Ureter (tissue), 1 donor: ENCODE measurements around the gene NBPF19. TPM values are rescaled to one million over a fixed set of nuclear protein-coding genes. Genes with fewer than 3 reads are reported as not detected.
"Not testable (repeated sequence)": the region's sequence is repeated elsewhere in the genome, so short reads cannot be mapped to it uniquely, and the experiment has no call there.

Source experiments
- DNase-seq: peaks from one replicate; pipeline ENCODE4 v3.0.0-alpha.2; 2020; ENCODE audit warnings: low spot score
- total RNA-seq: library from RNA; stranded (reverse); gene quantifications from one replicate; pipeline ENCODE4 v1.2.4, GENCODE V29; 2023
- donor health status: DM: yes; HTN: yes; CAD: no.

The NBPF19 gene, protein sequence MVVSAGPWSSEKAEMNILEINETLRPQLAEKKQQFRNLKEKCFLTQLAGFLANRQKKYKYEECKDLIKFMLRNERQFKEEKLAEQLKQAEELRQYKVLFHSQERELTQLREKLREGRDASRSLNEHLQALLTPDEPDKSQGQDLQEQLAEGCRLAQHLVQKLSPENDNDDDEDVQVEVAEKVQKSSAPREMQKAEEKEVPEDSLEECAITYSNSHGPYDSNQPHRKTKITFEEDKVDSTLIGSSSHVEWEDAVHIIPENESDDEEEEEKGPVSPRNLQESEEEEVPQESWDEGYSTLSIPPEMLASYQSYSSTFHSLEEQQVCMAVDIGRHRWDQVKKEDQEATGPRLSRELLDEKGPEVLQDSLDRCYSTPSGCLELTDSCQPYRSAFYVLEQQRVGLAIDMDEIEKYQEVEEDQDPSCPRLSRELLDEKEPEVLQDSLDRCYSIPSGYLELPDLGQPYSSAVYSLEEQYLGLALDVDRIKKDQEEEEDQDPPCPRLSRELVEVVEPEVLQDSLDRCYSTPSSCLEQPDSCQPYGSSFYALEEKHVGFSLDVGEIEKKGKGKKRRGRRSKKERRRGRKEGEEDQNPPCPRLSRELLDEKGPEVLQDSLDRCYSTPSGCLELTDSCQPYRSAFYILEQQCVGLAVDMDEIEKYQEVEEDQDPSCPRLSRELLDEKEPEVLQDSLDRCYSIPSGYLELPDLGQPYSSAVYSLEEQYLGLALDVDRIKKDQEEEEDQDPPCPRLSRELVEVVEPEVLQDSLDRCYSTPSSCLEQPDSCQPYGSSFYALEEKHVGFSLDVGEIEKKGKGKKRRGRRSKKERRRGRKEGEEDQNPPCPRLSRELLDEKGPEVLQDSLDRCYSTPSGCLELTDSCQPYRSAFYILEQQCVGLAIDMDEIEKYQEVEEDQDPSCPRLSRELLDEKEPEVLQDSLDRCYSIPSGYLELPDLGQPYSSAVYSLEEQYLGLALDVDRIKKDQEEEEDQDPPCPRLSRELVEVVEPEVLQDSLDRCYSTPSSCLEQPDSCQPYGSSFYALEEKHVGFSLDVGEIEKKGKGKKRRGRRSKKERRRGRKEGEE (N-terminal part only)
- total RNA-seq: 21.8 TPM

DNA sequence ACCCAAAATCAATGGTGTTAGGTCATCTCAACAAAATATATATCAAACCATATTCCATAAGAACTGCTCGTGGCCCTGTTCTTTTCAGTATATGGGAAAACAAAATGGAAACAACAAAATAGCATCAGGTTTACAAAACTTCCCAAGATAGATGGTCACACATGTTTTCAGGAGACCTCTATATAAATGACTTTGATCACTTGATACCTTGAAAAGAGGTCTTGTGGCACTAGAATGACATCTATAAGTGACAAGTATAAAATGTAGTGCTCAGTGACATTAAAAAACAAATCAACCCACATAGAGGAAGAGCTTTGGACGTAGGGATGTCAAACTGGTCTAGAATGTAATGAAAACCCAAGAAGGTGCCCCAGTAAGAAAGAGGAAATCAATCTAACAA, at the start of gene NBPF19:
TSS of gene NBPF19 (plus strand) at position 301 of the 400 bp plus-strand sequence. CDS start 888 bp downstream, outside the sequence.
- not testable (repeated sequence) for DNase-seq

DNA sequence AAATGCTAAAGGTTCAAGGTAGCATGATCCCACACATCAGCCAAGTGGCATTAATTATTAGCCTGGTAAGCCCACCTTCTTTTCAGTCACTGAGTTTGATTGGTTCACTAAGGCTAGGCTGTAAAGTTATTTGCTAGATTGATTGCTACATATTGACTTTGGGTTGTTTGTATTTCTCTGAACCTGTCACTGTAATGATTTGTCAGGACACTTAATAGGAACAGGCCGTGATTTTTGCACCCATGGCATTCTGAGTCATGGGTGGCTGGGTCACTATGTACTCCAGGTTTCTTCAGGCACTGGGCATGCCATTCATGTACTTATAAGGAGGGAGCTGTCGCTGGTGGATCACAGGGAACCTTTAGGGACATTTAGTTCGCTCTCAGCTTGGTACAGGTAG, 46.5 kb upstream of the NBPF19 start:
- not testable (repeated sequence) for DNase-seq

GRCh38 chr1:149445451-149445850, 29.4 kb upstream of the NBPF19 start:
- peak; percentile 40 for DNase-seq

GRCh38 chr1:149452196-149452595, 22.6 kb upstream of the NBPF19 start:
- not testable (repeated sequence) for DNase-seq

GRCh38 chr1:149452652-149453051, 22.2 kb upstream of the NBPF19 start:
- not testable (repeated sequence) for DNase-seq

DNA sequence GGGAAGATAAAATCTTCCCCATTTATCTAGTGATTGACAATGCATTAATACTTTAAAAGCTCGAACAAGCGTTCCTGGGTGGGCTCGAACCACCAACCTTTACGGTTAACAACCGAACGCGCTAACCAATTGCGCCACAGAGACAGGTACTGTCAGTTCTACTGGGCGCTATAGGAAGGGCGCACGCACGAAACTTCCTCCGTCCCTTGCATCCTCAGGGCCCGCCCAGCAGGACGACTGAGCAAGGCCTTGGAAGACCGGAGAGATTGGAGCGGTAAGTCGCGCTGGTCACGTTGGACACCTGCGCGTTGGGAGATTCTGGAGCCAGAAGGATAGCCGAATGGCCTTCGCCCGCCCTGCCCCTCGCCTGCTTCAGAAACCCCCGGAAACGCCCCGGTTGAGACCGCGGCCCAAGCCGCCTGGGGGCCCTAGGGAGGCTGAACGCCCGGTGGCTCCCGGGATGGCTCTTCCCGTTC, 83.5 kb downstream of the NBPF19 start:
- peak; percentile 46 for DNase-seq

- DNase-seq: not testable (repeated sequence)
Measured at GRCh38 chr1:149561806-149562205, 87.0 kb downstream of the NBPF19 start.

- not testable (repeated sequence) for DNase-seq
Measured at GRCh38 chr1:149565485-149565884, 90.6 kb downstream of the NBPF19 start.

GRCh38 chr1:149572763-149573162, 97.9 kb downstream of the NBPF19 start:
- DNase-seq: not testable (repeated sequence)

GRCh38 chr1:149585592-149585991, 110.7 kb downstream of the NBPF19 start:
- not testable (repeated sequence) for DNase-seq

Other genes with a start within 250 kb of the NBPF19 start
- 1.3 TPM for gene PPIAL4C, start 108.8 kb downstream of the NBPF19 start, total RNA-seq